Measurements from ENCODE around the gene RAD21L1.
A peak's percentile ranks its signal among the peaks of the same experiment; 100 is the strongest.

RAD21L1 gene

GRCh38 chr20:1265226-1265915, 39.5 kb downstream of the RAD21L1 start:
- TF ChIP-seq, protein P1, sequence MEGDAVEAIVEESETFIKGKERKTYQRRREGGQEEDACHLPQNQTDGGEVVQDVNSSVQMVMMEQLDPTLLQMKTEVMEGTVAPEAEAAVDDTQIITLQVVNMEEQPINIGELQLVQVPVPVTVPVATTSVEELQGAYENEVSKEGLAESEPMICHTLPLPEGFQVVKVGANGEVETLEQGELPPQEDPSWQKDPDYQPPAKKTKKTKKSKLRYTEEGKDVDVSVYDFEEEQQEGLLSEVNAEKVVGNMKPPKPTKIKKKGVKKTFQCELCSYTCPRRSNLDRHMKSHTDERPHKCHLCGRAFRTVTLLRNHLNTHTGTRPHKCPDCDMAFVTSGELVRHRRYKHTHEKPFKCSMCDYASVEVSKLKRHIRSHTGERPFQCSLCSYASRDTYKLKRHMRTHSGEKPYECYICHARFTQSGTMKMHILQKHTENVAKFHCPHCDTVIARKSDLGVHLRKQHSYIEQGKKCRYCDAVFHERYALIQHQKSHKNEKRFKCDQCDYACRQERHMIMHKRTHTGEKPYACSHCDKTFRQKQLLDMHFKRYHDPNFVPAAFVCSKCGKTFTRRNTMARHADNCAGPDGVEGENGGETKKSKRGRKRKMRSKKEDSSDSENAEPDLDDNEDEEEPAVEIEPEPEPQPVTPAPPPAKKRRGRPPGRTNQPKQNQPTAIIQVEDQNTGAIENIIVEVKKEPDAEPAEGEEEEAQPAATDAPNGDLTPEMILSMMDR (IDR thresholded peaks at IDR 0.05; ENCODE audit: borderline replicate concordance, insufficient read depth, low read depth, low read length), result no peak
- H3K4me3 ChIP-seq (ENCODE audit: low read depth, low read length), result no peak overlapping the region

GRCh38 chr20:1265916-1266166, 40.0 kb downstream of the RAD21L1 start:
- TF ChIP-seq, protein P1 (IDR thresholded peaks at IDR 0.05; ENCODE audit: borderline replicate concordance, insufficient read depth, low read depth, low read length), result no peak
- H3K4me3 ChIP-seq (ENCODE audit: low read depth, low read length), result no peak overlapping the region

DNA sequence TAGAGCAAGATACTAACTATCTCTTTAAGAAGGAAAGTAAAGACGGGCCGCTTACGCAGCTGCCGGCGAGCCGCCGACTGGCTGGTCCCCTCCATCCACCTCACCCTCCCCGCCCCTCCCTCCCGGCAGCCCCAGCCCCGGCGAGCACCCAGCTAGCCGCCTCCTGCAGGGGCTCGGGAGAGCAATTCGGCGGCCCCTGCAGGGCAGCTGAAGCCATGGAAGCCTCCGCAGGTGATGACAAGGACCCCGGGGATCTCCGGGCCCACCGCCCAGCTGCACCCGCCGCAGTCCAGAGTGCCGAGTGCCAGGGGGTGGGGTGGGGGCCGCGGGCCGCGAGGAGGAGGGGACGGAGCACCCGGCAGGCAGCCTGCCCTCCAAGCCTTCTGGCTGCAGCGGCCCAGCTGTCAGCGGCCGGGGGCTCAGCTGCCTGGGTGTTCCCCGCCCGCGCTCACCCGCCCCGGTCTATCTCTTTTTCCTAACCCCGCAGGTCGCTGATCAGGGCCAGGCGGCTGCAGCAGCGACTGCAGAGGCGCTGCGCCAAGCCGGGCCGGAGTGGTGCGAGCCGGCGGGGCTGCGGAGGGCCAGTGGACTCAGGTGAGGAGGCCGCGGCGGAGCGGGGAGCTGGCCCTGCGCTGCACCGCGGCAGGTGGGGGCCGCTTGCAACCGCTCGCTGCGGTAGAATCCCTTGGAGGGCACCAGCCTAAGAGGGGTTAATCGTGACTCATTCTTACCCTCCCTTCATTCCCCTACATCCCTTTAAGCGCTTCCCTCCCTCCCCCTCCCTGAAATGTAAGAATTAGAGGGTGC, 40.5 kb downstream of the RAD21L1 start, which contains the start of gene SNPH:
Gene SNPH (plus strand): TSS at position 128 of the 807 bp plus-strand sequence. CDS start 29,946 bp downstream, outside the sequence.
- TF ChIP-seq, protein P1 (IDR thresholded peaks at IDR 0.05; ENCODE audit: borderline replicate concordance, insufficient read depth, low read depth, low read length), result no peak
- peak within 1 kb of the TSS; percentile 21 for H3K4me3 ChIP-seq (ENCODE audit: low read depth, low read length)

DNA sequence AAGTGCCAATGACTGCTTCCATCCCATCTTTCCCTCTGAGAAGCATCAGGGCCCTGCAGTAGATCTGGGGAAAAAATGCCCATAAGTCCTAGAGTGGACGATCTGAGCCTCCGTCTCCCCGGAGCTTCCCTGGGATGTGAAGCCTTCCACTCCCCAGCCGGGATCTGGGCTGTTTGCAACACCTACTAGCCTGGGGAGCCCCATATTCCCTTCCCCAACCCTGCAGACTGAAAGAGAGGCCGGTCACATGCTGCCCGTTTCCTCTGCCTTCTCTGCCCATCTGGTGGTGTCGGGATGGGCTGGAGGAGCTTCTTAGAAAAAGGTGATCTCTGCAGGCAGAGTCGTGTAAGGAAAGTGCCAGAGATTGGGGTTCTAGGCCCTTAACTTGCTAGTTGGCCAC, 41.3 kb downstream of the RAD21L1 start:
- no peak overlapping the region for H3K4me3 ChIP-seq (ENCODE audit: low read depth, low read length)

GRCh38 chr20:1267809-1268374, 42.0 kb downstream of the RAD21L1 start:
- H3K4me3 ChIP-seq (ENCODE audit: low read depth, low read length), result no peak overlapping the region
- TF ChIP-seq, protein P1 (IDR thresholded peaks at IDR 0.05; ENCODE audit: borderline replicate concordance, insufficient read depth, low read depth, low read length), result no peak

More for the DNA sequence above, 41.3 kb downstream of the RAD21L1 start:
- TF ChIP-seq, protein P1 (IDR thresholded peaks at IDR 0.05; ENCODE audit: borderline replicate concordance, insufficient read depth, low read depth, low read length), result no peak

GRCh38 chr20:1269235-1269634, 43.4 kb downstream of the RAD21L1 start:
- H3K4me3 ChIP-seq (ENCODE audit: low read depth, low read length), result no peak overlapping the region
- TF ChIP-seq, protein P1 (IDR thresholded peaks at IDR 0.05; ENCODE audit: borderline replicate concordance, insufficient read depth, low read depth, low read length), result no peak
